ENCODE data around the gene CDH13. TPM values are rescaled to one million over a fixed set of nuclear protein-coding genes. Genes with fewer than 3 reads are reported as not detected.

CDH13 gene
- total and polyA plus RNA-seq, 10 of the 15 experiments (the other 5 are each of a cell fraction or from before 2014, with no cell fraction given) = under 0.01 to 0.05 TPM; not detected in 8

GRCh38 chr16:83622010-83622409, 995.2 kb downstream of the CDH13 start:
- Histone ChIP-seq H3K4me2 (ENCODE audit: control insufficient read depth, insufficient read depth) (no peak overlapping the region), H3K4me3 (no peak overlapping the region), H2AFZ (ENCODE audit: control insufficient read depth, low read depth, low read length) (no peak overlapping the region), H4K20me1 (ENCODE audit: control insufficient read depth, insufficient read depth) (no peaks in the 10 kb centered on the region), H3K27ac (ENCODE audit: control insufficient read depth, insufficient read depth) (no peak overlapping the region), H3K9ac (ENCODE audit: control insufficient read depth, insufficient read depth, low read length) (no peak overlapping the region), H3K36me3 (ENCODE audit: control insufficient read depth in 2 of 2, insufficient read depth in 2 of 2, low read length in 1 of 2) (no peaks in the 10 kb centered on the region), H3K27me3 (replicated peaks in 1 of 2; ENCODE audit: control insufficient read depth in 2 of 2, insufficient read depth in 2 of 2, low read length in 1 of 2) (no peaks in the 10 kb centered on the region), H3K79me2 (ENCODE audit: control insufficient read depth, insufficient read depth, low read length) (no peaks in the 10 kb centered on the region), H3K4me1 (ENCODE audit: control insufficient read depth, insufficient read depth, low read length) (no peaks in the 10 kb centered on the region), H3K9me3 (replicated peaks; ENCODE audit: control insufficient read depth, insufficient read depth, low read length) (no peaks in the 10 kb centered on the region)
- WGBS (ENCODE audit: insufficient coverage, insufficient replicate concordance, low lambda C conversion rate, missing lambda C conversion rate) = 11% methylated on average over 7 of the region's 7 CpGs
- ChIA-PET SMC1A (ENCODE audit: uncharacterized antibody, unreplicated experiment) (no interaction called here), CTCF (no interaction called here), RAD21 (ENCODE audit: unreplicated experiment) (no interaction called here), POLR2A (no interaction called here)
- in situ Hi-C loops (cut with MboI) = no loop called here
- ATAC-seq = no peak
- TF ChIP-seq MEF2B (IDR thresholded peaks at IDR 0.05; ENCODE audit: partially characterized antibody, poor library complexity, severe bottlenecking) = no peak
- no peak for TF ChIP-seq IKZF1 (conservative IDR thresholded peaks at IDR 0.05)
- TF ChIP-seq POLR2A (IDR thresholded peaks at IDR 0.05; ENCODE audit: low read depth, low read length) = no peak
- TF ChIP-seq NBN (IDR thresholded peaks at IDR 0.05) = no peak
- TF ChIP-seq DPF2 (IDR thresholded peaks at IDR 0.05) = no peak
- TF ChIP-seq ZNF207 (IDR thresholded peaks at IDR 0.05; ENCODE audit: borderline replicate concordance) = no peak
- no peak for TF ChIP-seq KAT2A (conservative IDR thresholded peaks at IDR 0.05; ENCODE audit: control insufficient read depth, low read depth, low read length)
- TF ChIP-seq PRDM15 (CRISPR knock-in tag; IDR thresholded peaks at IDR 0.05) = no peak
- TF ChIP-seq RUNX3 (IDR thresholded peaks at IDR 0.05; ENCODE audit: low read length) = no peak
- TF ChIP-seq POLR2AphosphoS2 (IDR thresholded peaks at IDR 0.05; ENCODE audit: low read depth, low read length) = no peak
- intact Hi-C loops (cut with micrococcal nuclease; ENCODE audit: unreplicated experiment) = no loop called here
- DNase-seq (ENCODE audit: low read depth, low spot score) = no peak
- BruUV-seq (replicated peaks) = no TSS peak
- FAIRE-seq = no peak
